Upper lobe of left lung (tissue), 6 donors: ENCODE measurements around the gene FAAP24. TPM values are rescaled to one million over a fixed set of nuclear protein-coding genes. Genes with fewer than 3 reads are reported as not detected.
"Not testable (repeated sequence)": the region's sequence is repeated elsewhere in the genome, so short reads cannot be mapped to it uniquely, and the experiment has no call there.

Source experiments
- ATAC-seq, 2 donors: fragments of 200-7000 bp; cut with Tn5 transposase; one replicate each; pipeline ENCODE4 v1.9.1; 2022; ENCODE audit warnings: mild to moderate bottlenecking in 2 of 2, moderate library complexity in 2 of 2; ENCODE audit not compliant: low FRiP score in 2 of 2
- DNase-seq, 2 donors: peaks; one replicate each; pipeline ENCODE4 v3.0.0-alpha.2; 2019 to 2020
- H3K27ac ChIP-seq, 4 donors: fragments of 200-600 bp; sonication (generic); one replicate each; pipeline ENCODE4 v1.5.1; 2016 to 2019
- H3K27me3 ChIP-seq, 4 donors: fragments of 200-600 bp; sonication (generic); one replicate each; pipeline ENCODE4 v1.5.1; 2017 to 2019
- H3K36me3 ChIP-seq, 4 donors: fragments of 200-600 bp; sonication (generic); one replicate each; pipeline ENCODE4 v1.5.1; 2016 to 2019
- H3K4me1 ChIP-seq, 4 donors: fragments of 200-600 bp; sonication (generic); one replicate each; pipeline ENCODE4 v1.5.1; 2018 to 2019
- H3K4me3 ChIP-seq, 4 donors: fragments of 200-600 bp; sonication (generic); one replicate each; pipeline ENCODE4 v1.5.1; 2017 to 2019; ENCODE audit warnings: mild to moderate bottlenecking in 2 of 4, moderate library complexity in 1 of 4
- H3K9me3 ChIP-seq, 4 donors: fragments of 200-600 bp; sonication (generic); one replicate each; pipeline ENCODE4 v1.5.1; 2018 to 2019
- EP300 ChIP-seq, 4 donors: sonication (generic); formaldehyde crosslinking; IDR thresholded peaks; one replicate each; pipeline ENCODE4 v1.5.1; 2017; ENCODE audit warnings: antibody characterized with exemption in 4 of 4, control low read depth in 2 of 4
- POLR2A ChIP-seq, 4 donors: fragments of 450-650 bp; IDR thresholded peaks; one replicate each; pipeline ENCODE4 v1.5.1; 2016 to 2017; ENCODE audit warnings: antibody characterized with exemption in 4 of 4, mild to moderate bottlenecking in 2 of 4
- POLR2AphosphoS5 ChIP-seq, 2 donors: sonication (generic); formaldehyde crosslinking; IDR thresholded peaks; one replicate each; pipeline ENCODE4 v1.5.1; 2017; ENCODE audit warnings: antibody characterized with exemption in 2 of 2
- WGBS, 2 donors: methylation state at CpG; one replicate each; pipeline ENCODE4 v1.1.5; 2017 to 2018; 5-methylcytosine and 5-hydroxymethylcytosine counted together
- total RNA-seq, 6 donors: library from RNA; depleted of rRNA in 4 of 6; stranded (reverse); fragments of >200 nt in 4 of 6; gene quantifications; one replicate each; pipeline versions ENCODE4 v1.1.0 to v1.2.1, GENCODE V29; 2016 to 2021
- TF ChIP-seq, protein P1 (sequence below), 6 experiments: fragments of 450-650 bp in 4 of 6; fragments of 200-600 bp in 2 of 6; sonication (generic) in 2 of 6; IDR thresholded peaks; one replicate each; pipeline ENCODE4 v1.5.1; 2016 to 2019; ENCODE audit warnings: antibody characterized with exemption in 6 of 6
- donor health status: DM: no; HTN: no; CAD: no; lungs with moderate emphysema.
- donor health status: DM: no; HTN: yes; CAD: no; lungs with severe emphysema.

The FAAP24 gene
- total RNA-seq, 6 donors from 2014 or later: 1.4 to 7.3 (median 2.0) TPM; not detected in 1

DNA sequence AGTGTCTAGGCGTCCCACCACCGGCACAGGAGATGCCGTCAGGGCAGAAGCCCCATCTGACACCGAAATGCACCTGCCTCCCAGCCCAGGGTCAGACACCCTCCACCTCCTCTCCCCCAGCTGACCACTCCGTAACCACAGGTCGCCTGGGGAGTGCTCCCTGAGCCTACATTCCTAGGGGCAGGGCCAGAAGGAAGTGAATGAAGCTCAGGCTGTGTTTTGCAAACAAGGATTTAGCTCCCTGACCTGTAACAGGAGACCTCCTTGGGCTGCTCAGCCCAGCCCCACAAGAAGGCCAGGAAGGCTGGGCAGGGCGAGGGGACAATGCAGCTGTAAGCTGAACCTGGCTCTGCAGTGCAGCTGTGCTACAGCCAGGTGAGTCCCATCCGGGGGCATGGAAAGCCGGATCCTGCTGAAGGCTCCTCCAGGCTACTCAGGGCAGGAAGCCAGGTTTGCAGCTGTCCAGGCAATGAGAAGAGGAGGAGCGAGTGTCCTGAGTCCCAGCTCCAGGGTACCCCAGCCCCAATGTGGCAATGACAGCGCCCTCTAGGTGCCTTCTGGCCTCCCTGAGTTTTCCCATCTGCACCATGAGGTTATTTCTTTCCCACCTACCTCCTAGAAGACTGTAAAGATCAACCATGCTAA lies 50.6 kb downstream of the FAAP24 start:
- DNase-seq: no peak
- no peaks in the 10 kb centered on the region for H3K27me3 ChIP-seq
- H3K4me1 ChIP-seq: no peaks in the 10 kb centered on the region
- H3K4me3 ChIP-seq: no peak overlapping the region
- no peaks in the 10 kb centered on the region for H3K9me3 ChIP-seq
- no peaks in the 10 kb centered on the region for H3K36me3 ChIP-seq
- H3K27ac ChIP-seq: no peak overlapping the region
- TF ChIP-seq, protein P1, sequence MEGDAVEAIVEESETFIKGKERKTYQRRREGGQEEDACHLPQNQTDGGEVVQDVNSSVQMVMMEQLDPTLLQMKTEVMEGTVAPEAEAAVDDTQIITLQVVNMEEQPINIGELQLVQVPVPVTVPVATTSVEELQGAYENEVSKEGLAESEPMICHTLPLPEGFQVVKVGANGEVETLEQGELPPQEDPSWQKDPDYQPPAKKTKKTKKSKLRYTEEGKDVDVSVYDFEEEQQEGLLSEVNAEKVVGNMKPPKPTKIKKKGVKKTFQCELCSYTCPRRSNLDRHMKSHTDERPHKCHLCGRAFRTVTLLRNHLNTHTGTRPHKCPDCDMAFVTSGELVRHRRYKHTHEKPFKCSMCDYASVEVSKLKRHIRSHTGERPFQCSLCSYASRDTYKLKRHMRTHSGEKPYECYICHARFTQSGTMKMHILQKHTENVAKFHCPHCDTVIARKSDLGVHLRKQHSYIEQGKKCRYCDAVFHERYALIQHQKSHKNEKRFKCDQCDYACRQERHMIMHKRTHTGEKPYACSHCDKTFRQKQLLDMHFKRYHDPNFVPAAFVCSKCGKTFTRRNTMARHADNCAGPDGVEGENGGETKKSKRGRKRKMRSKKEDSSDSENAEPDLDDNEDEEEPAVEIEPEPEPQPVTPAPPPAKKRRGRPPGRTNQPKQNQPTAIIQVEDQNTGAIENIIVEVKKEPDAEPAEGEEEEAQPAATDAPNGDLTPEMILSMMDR (IDR thresholded peaks at IDR 0.05): no peak
- TF ChIP-seq POLR2AphosphoS5 (IDR thresholded peaks at IDR 0.05) (no peak), POLR2A (IDR thresholded peaks at IDR 0.05) (no peak), EP300 (IDR thresholded peaks at IDR 0.05) (no peak)
- peak in 1 of 2 donors; percentile 59 for ATAC-seq
- 35 to 54% methylated on average over 6 to 10 of the region's 11 CpGs for WGBS, 2 donors

DNA sequence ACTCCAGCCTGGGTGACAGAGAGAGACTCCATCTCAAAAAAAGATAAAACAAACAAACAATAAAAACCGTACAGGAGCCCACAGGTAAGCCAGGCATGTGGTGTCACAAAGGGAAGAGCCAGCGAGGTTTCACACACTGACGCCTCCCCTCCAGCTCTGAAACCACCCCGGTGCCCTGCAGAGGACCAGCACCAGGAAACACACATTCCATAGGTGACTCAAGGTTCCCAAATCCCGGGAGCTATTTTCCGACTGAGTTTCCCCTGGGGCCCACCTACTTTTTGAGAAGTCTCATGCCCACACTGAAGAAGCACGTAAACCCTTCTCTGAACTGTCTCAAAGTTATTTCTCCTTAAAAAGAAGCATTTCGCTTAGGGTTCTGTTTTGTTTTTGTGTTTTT lies 52.4 kb downstream of the FAAP24 start:
- Histone ChIP-seq H3K4me1 (no peaks in the 10 kb centered on the region), H3K27me3 (no peaks in the 10 kb centered on the region), H3K27ac (no peak overlapping the region), H3K9me3 (peaks cover 0 to 3% (median 0%) of the 10 kb centered on the region in 4 donors), H3K36me3 (no peaks in the 10 kb centered on the region), H3K4me3 (no peak overlapping the region)
- TF ChIP-seq POLR2AphosphoS5 (IDR thresholded peaks at IDR 0.05) (no peak), EP300 (IDR thresholded peaks at IDR 0.05) (no peak), POLR2A (IDR thresholded peaks at IDR 0.05) (no peak)
- TF ChIP-seq, protein P1 (IDR thresholded peaks at IDR 0.05): no peak
- ATAC-seq: no peak
- DNase-seq: no peak
- 82 to 84% methylated on average over 8 of the region's 8 CpGs for WGBS, 2 donors

DNA sequence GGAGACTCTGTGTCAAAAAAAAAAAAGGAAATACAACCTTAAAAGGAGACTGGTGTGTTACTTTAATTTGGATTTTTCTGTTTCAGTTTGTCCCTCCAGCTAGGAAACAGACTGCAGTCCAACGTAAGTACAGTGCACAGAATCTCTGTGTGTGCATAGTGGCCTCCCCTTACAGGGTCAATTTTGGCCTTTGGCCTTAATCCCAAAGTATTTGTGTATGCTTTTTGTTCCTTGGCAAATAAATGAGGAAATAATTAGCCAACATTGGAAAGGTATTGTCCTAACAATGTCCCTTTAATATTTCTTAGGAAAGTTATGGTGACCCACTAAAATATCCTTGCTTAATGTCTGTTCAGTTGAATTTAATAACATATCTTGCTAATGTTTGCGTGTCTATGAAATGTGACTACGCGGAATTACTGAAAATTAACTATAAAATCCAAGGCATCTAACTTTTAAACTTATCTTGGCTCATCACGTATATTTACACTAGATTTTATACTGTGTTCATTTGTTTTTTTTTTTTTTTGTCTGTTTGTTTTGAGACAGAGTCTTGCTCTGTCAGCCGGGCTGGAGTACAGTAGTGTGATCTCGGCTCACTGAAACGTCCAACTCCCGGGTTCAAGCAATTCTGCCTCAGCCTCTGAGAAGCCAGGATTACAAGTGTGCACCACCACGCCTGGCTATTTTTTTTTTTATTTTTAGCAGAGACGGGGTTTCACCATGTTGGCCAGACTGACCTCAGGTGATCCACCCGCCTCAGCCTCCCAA lies 53.6 kb downstream of the FAAP24 start:
- not testable (repeated sequence) for H3K36me3 ChIP-seq, H3K4me3 ChIP-seq, H3K4me1 ChIP-seq, ATAC-seq, DNase-seq, H3K27me3 ChIP-seq, H3K9me3 ChIP-seq, H3K27ac ChIP-seq
- WGBS, 2 donors: 90 to 94% methylated on average over 12 of the region's 12 CpGs

DNA sequence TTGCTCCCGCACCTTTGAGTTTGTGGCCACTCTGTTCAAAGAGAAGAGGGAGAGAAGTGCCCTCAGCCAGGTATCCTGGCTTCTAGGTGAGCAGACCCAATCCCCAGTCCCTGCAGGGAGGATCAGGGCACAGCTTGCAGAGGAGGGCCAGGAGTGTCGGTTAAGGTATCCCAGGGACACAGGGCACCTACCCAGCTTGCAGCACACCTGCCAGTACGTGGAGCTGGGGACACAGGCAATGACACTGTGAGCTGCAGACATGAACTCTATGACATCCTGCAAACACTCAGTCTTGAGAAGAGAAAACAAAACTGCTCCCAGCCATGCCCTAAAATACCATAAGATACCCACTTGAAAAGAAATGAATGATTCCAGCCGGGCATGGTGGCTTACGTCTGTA lies 54.6 kb downstream of the FAAP24 start:
- not testable (repeated sequence) for H3K36me3 ChIP-seq, H3K27me3 ChIP-seq, DNase-seq, H3K9me3 ChIP-seq, H3K4me1 ChIP-seq, ATAC-seq, H3K4me3 ChIP-seq, H3K27ac ChIP-seq
- 86 to 96% methylated on average over 5 of the region's 5 CpGs for WGBS, 2 donors

Other genes starting within 250 kb of the FAAP24 start
- 1 to 10 TPM in 1 of 6 donors, under 1 TPM in 3, not detected in 2; 0.26 to 1.2 (median 0.44) TPM for gene SLC7A9, start 102.5 kb upstream of the FAAP24 start, total RNA-seq
- 10 to 100 TPM; 10.1 to 16.0 (median 14.1) TPM for gene CEP89, start 284 bp upstream of the FAAP24 start, total RNA-seq
- gene RHPN2, start 92.6 kb downstream of the FAAP24 start, total RNA-seq: 10 to 100 TPM in 4 of 6 donors, 1 to 10 TPM in 2; 5.6 to 33.5 (median 13.1) TPM
- 10 to 100 TPM in 1 of 6 donors, 1 to 10 TPM in 5; 4.7 to 11.5 (median 6.8) TPM for gene GPATCH1, start 108.9 kb downstream of the FAAP24 start, total RNA-seq
- gene WDR88, start 159.9 kb downstream of the FAAP24 start, total RNA-seq: under 1 TPM in 1 of 6 donors, not detected in 5; 0.34 TPM
- gene LRP3, start 222.1 kb downstream of the FAAP24 start, total RNA-seq: 10 to 100 TPM in 4 of 6 donors, 1 to 10 TPM in 2; 8.2 to 29.7 (median 19.0) TPM